Vagina (tissue), 2 donors: ENCODE results near the gene SMIM11. TPM values are rescaled to one million over a fixed set of nuclear protein-coding genes. Genes with fewer than 3 reads are reported as not detected.

Source experiments
- DNase-seq, 2 donors: peaks; one replicate each; pipeline ENCODE4 v3.0.0-alpha.2; 2017; ENCODE audit errors: extremely low spot score in 2 of 2
- H3K27ac ChIP-seq: fragments of 200-600 bp; sonication (generic); one replicate; pipeline ENCODE4 v1.5.1; 2019
- H3K27me3 ChIP-seq: fragments of 200-600 bp; sonication (generic); one replicate; pipeline ENCODE4 v1.5.1; 2019
- H3K36me3 ChIP-seq, 2 donors: fragments of 200-600 bp; sonication (generic); one replicate each; pipeline ENCODE4 v1.5.1; 2017 to 2019
- H3K4me1 ChIP-seq: fragments of 200-600 bp; sonication (generic); one replicate; pipeline ENCODE4 v1.5.1; 2019
- H3K4me3 ChIP-seq, 2 donors: fragments of 200-600 bp; sonication (generic); 1 replicate in 1 of 2; 2 replicates in 1 of 2; pipeline ENCODE4 v1.5.1; 2016 to 2019
- H3K9me3 ChIP-seq: fragments of 200-600 bp; sonication (generic); one replicate; pipeline ENCODE4 v1.5.1; 2019
- POLR2A ChIP-seq, 2 donors: fragments of 450-650 bp; IDR thresholded peaks; one replicate each; pipeline ENCODE4 v1.6.1; 2017; ENCODE audit warnings: antibody characterized with exemption in 2 of 2, mild to moderate bottlenecking in 2 of 2, moderate library complexity in 2 of 2
- POLR2AphosphoS5 ChIP-seq, 2 donors: sonication (generic); formaldehyde crosslinking; IDR thresholded peaks; one replicate each; pipeline ENCODE4 v1.9.0; 2017; ENCODE audit warnings: antibody characterized with exemption in 2 of 2, mild to moderate bottlenecking in 2 of 2, low read depth in 1 of 2; ENCODE audit not compliant: insufficient read depth in 1 of 2
- intact Hi-C: fragments of 100-400 bp; cut with DNase I; formaldehyde crosslinking; loops from one replicate; pipeline ENCODE4 v1.15.1; 2023
- total RNA-seq: library from RNA; depleted of rRNA; stranded (reverse); fragments of >200 nt; gene quantifications from one replicate; pipeline ENCODE4 v1.2.3, GENCODE V29; 2016
- TF ChIP-seq, protein P1 (sequence below), 3 experiments: fragments of 450-650 bp in 2 of 3; fragments of 200-600 bp in 1 of 3; sonication (generic) in 1 of 3; IDR thresholded peaks; one replicate each; pipeline ENCODE4 v1.5.1; 2017 to 2019; ENCODE audit warnings: antibody characterized with exemption in 3 of 3, mild to moderate bottlenecking in 2 of 3, moderate library complexity in 2 of 3

SMIM11 gene
- total RNA-seq, 1 donor from 2014 or later: 8.1 TPM

DNA sequence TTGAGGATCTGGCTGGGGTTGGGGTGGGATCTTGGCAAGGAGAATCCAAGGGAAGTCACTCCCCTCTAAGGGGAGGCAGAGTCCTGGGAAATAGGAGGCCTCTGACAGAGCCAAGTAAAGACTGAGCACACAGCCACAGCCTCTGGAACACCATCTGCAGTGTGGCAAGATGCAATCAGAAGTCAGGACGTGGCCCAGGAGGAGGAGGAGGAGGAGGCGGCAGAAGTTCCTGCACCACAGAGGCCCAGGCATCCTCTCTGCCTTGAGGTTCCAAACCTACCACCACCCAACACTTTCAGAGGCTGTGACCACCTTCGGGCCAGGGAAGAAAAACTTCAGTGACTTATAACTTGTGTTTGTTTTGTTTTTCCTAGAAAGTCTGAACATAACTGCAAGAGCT, 35.2 kb upstream of the SMIM11 start:
- Histone ChIP-seq H3K36me3 (no peaks in the 10 kb centered on the region), H3K9me3 (no peaks in the 10 kb centered on the region), H3K27ac (no peak overlapping the region), H3K4me3 (no peak overlapping the region), H3K4me1 (peaks cover 3% of the 10 kb centered on the region), H3K27me3 (no peaks in the 10 kb centered on the region)
- intact Hi-C loops: no loop called here
- no peak for TF ChIP-seq POLR2AphosphoS5 (IDR thresholded peaks at IDR 0.05; ENCODE audit: insufficient read depth in 1 of 2, low read depth in 1 of 2)
- TF ChIP-seq POLR2A (IDR thresholded peaks at IDR 0.05): no peak
- TF ChIP-seq, protein P1, sequence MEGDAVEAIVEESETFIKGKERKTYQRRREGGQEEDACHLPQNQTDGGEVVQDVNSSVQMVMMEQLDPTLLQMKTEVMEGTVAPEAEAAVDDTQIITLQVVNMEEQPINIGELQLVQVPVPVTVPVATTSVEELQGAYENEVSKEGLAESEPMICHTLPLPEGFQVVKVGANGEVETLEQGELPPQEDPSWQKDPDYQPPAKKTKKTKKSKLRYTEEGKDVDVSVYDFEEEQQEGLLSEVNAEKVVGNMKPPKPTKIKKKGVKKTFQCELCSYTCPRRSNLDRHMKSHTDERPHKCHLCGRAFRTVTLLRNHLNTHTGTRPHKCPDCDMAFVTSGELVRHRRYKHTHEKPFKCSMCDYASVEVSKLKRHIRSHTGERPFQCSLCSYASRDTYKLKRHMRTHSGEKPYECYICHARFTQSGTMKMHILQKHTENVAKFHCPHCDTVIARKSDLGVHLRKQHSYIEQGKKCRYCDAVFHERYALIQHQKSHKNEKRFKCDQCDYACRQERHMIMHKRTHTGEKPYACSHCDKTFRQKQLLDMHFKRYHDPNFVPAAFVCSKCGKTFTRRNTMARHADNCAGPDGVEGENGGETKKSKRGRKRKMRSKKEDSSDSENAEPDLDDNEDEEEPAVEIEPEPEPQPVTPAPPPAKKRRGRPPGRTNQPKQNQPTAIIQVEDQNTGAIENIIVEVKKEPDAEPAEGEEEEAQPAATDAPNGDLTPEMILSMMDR (IDR thresholded peaks at IDR 0.05): no peak
- peak in 1 of 2 donors; percentile 52 for DNase-seq

DNA sequence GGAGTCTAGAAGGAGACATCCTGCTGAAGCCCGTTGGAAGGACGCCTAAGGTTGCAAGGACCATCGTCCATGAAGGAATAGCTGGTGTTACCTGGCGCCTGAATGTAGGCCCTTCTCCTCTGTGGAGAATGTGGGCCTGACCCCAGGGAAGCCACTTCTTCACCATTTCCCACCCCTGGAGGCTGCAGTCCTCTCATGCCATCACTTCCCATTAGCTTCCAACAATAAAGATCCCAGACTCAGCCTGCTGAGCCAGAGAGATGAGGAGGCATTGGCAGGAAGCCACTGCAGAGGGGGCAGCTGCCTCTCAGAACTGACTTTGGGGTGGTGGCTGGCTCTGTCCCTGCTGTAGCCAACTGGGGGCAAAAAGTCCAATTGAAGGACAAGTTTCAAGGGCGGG, 32.8 kb upstream of the SMIM11 start:
- H3K36me3 ChIP-seq: no peaks in the 10 kb centered on the region
- DNase-seq: no peak
- no peaks in the 10 kb centered on the region for H3K27me3 ChIP-seq
- H3K4me1 ChIP-seq: peaks cover 9% of the 10 kb centered on the region
- H3K27ac ChIP-seq: no peak overlapping the region
- H3K9me3 ChIP-seq: no peaks in the 10 kb centered on the region
- TF ChIP-seq POLR2AphosphoS5 (IDR thresholded peaks at IDR 0.05; ENCODE audit: insufficient read depth in 1 of 2, low read depth in 1 of 2): no peak
- TF ChIP-seq, protein P1 (IDR thresholded peaks at IDR 0.05): no peak
- TF ChIP-seq POLR2A (IDR thresholded peaks at IDR 0.05): no peak
- no peak overlapping the region for H3K4me3 ChIP-seq
- intact Hi-C loops: no loop called here

DNA sequence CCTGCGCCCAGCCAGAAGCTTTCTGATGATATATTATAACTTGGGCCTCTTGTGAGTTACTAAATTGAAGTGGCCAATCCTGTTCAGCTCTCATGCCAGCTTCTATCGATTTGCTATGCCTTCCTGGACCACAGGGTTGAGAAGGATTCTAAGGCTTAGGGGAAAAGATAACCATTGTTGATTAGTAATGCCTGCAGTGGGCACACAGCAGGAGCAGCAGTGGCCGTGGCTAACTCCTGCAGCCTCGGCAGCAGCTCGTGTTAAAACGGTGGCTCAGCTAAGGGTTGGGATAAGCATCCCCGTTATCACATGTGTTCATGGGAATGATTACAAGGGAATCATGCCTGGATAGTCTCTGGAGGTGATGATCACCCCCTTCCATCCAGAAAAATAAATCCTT, 32.0 kb upstream of the SMIM11 start:
- intact Hi-C loops: no loop called here
- Histone ChIP-seq H3K36me3 (no peaks in the 10 kb centered on the region), H3K9me3 (no peaks in the 10 kb centered on the region), H3K4me1 (peaks cover 9% of the 10 kb centered on the region), H3K4me3 (no peak overlapping the region), H3K27ac (no peak overlapping the region), H3K27me3 (no peaks in the 10 kb centered on the region)
- TF ChIP-seq, protein P1 (IDR thresholded peaks at IDR 0.05): no peak
- no peak for TF ChIP-seq POLR2AphosphoS5 (IDR thresholded peaks at IDR 0.05; ENCODE audit: insufficient read depth in 1 of 2, low read depth in 1 of 2)
- no peak for TF ChIP-seq POLR2A (IDR thresholded peaks at IDR 0.05)
- no peak for DNase-seq

DNA sequence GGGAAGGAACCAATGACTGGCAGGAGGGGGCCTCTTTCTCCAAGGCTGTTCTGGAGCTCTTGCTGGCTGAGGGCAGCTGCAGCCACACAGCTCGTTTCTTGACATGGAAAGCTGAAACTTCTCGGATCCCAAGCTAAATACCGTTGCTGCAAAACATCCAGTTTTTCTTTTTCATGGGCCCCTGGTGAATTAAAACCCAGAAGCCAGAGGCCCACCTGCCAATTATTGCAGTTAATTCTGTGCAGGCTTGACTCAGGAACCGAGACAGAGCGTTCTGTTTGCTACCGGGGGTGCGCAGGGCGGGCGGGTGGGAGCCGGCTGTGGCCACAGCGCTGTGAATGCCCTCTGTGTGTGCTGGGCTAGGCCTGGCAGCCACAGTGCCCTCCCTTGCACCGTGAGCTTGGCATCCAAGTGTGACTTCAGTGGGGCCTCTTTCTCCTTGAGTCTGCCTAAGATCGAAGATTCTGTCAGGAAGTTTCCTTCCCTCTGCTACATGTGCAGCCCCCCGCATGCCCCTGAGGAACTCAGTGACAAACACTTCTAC, 31.4 kb upstream of the SMIM11 start:
- no peaks in the 10 kb centered on the region for H3K36me3 ChIP-seq
- H3K4me1 ChIP-seq: peaks cover 9% of the 10 kb centered on the region
- intact Hi-C loops: no loop called here
- H3K27ac ChIP-seq: no peak overlapping the region
- no peaks in the 10 kb centered on the region for H3K9me3 ChIP-seq
- no peak overlapping the region for H3K4me3 ChIP-seq
- no peaks in the 10 kb centered on the region for H3K27me3 ChIP-seq
- peak in 1 of 2 donors; percentile 72 for DNase-seq
- TF ChIP-seq POLR2A (IDR thresholded peaks at IDR 0.05): no peak
- TF ChIP-seq, protein P1 (IDR thresholded peaks at IDR 0.05): no peak
- TF ChIP-seq POLR2AphosphoS5 (IDR thresholded peaks at IDR 0.05; ENCODE audit: insufficient read depth in 1 of 2, low read depth in 1 of 2): no peak

DNA sequence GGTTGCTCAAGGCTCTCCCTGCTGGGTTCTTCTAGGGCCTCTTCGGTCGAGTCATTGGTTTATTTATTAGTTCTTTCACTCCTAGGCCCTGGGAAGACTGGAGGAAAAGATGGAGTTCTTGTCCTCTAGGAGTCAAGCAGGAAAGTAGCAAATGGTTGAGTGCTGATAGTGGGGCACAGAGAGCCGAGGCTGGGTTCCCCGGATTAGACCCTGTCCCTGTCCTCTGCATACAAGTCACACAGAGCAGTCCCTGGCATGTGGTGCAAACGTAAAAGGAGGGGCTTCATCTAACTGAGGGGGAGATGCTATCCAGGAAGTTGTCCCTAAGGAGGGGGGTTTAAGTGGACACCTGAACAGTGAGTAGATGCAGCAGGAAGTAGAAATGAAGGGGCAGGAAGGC, 30.7 kb upstream of the SMIM11 start:
- no peak for DNase-seq
- H3K27ac ChIP-seq: peak overlapping the region; percentile 82
- no peaks in the 10 kb centered on the region for H3K36me3 ChIP-seq
- TF ChIP-seq POLR2A (IDR thresholded peaks at IDR 0.05): no peak
- TF ChIP-seq, protein P1 (IDR thresholded peaks at IDR 0.05): no peak
- TF ChIP-seq POLR2AphosphoS5 (IDR thresholded peaks at IDR 0.05; ENCODE audit: insufficient read depth in 1 of 2, low read depth in 1 of 2): no peak
- no peaks in the 10 kb centered on the region for H3K27me3 ChIP-seq
- no peaks in the 10 kb centered on the region for H3K9me3 ChIP-seq
- H3K4me1 ChIP-seq: peaks cover 9% of the 10 kb centered on the region
- no peak overlapping the region for H3K4me3 ChIP-seq
- intact Hi-C loops: no loop called here
